Endothelial cell of umbilical vein (primary cell): ENCODE measurements around the gene CELA2B.
"Not testable (repeated sequence)": the region's sequence is repeated elsewhere in the genome, so short reads cannot be mapped to it uniquely, and the experiment has no call there.

ENCODE experiments used
- EZH2 ChIP-seq: IDR thresholded peaks from 2 replicates; pipeline ENCODE4 v1.6.1; 2012; ENCODE audit warnings: borderline replicate concordance, low read depth, mild to moderate bottlenecking, moderate library complexity, low read length, inconsistent platforms; ENCODE audit not compliant: severe bottlenecking
- GATA2 ChIP-seq: IDR thresholded peaks from 2 replicates; pipeline ENCODE4 v1.7.0; 2011; ENCODE audit warnings: low read depth, mild to moderate bottlenecking, moderate library complexity, mixed read lengths, low read length; ENCODE audit not compliant: insufficient read length, insufficient read depth
- POLR2A ChIP-seq: IDR thresholded peaks from 2 replicates; pipeline ENCODE4 v1.6.1; 2012; ENCODE audit warnings: low read depth, mild to moderate bottlenecking, control low read depth, low read length
- POLR2AphosphoS5 ChIP-seq: IDR thresholded peaks from 2 replicates; pipeline ENCODE4 v1.6.1; 2012; ENCODE audit warnings: low read depth, mild to moderate bottlenecking, control low read depth, low read length, moderate library complexity; ENCODE audit not compliant: insufficient read depth
- TF ChIP-seq, protein P1 (sequence below), 2 donors: IDR thresholded peaks; 1 replicate in 1 of 2; 2 replicates in 1 of 2; pipeline ENCODE4 v1.5.1; 2011; ENCODE audit warnings: low read length in 2 of 2, mild to moderate bottlenecking in 2 of 2, moderate library complexity in 2 of 2, control low read depth in 1 of 2, inconsistent platforms in 1 of 2, low read depth in 1 of 2; ENCODE audit not compliant: insufficient read depth in 1 of 2; ENCODE audit errors: extremely low read depth in 1 of 2
- TF ChIP-seq, protein P2 (sequence below): IDR thresholded peaks from 2 replicates; pipeline ENCODE4 v1.6.1; 2011; ENCODE audit not compliant: insufficient read depth, insufficient read length

DNA sequence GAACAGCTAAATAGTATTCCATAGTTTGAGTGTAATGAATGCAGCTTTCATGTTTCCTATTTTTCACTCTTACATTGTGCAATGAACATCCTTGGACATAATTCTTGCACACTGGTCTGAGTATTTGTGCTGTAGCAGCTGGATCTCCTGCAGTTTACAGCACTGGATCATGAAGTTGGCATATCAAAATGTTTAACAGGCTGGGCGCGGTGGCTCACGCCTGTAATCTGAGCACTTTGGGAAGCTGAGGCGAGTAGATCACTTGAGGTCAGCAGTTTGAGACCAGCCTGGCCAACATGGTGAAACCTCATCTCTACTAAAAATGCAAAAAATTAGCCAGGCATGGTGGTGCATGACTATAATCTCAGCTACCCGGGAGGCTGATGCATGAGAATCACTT lies 4.8 kb upstream of the CELA2B start:
- TF ChIP-seq, protein P1, sequence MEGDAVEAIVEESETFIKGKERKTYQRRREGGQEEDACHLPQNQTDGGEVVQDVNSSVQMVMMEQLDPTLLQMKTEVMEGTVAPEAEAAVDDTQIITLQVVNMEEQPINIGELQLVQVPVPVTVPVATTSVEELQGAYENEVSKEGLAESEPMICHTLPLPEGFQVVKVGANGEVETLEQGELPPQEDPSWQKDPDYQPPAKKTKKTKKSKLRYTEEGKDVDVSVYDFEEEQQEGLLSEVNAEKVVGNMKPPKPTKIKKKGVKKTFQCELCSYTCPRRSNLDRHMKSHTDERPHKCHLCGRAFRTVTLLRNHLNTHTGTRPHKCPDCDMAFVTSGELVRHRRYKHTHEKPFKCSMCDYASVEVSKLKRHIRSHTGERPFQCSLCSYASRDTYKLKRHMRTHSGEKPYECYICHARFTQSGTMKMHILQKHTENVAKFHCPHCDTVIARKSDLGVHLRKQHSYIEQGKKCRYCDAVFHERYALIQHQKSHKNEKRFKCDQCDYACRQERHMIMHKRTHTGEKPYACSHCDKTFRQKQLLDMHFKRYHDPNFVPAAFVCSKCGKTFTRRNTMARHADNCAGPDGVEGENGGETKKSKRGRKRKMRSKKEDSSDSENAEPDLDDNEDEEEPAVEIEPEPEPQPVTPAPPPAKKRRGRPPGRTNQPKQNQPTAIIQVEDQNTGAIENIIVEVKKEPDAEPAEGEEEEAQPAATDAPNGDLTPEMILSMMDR (IDR thresholded peaks at IDR 0.05; ENCODE audit: extremely low read depth in 1 of 2, insufficient read depth in 1 of 2, low read depth in 1 of 2, low read length in 2 of 2): not testable (repeated sequence)
- not testable (repeated sequence) for TF ChIP-seq POLR2AphosphoS5, POLR2A, EZH2, GATA2
- TF ChIP-seq, protein P2, sequence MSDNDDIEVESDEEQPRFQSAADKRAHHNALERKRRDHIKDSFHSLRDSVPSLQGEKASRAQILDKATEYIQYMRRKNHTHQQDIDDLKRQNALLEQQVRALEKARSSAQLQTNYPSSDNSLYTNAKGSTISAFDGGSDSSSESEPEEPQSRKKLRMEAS: not testable (repeated sequence)
